NCI-H226 (cell line): ENCODE data around the gene RNF169.
A peak's percentile ranks its signal among the peaks of the same experiment; 100 is the strongest.

ENCODE experiments used
- DNase-seq: peaks from one replicate; pipeline ENCODE4 v3.0.0-alpha.2; 2015

Gene RNF169, protein sequence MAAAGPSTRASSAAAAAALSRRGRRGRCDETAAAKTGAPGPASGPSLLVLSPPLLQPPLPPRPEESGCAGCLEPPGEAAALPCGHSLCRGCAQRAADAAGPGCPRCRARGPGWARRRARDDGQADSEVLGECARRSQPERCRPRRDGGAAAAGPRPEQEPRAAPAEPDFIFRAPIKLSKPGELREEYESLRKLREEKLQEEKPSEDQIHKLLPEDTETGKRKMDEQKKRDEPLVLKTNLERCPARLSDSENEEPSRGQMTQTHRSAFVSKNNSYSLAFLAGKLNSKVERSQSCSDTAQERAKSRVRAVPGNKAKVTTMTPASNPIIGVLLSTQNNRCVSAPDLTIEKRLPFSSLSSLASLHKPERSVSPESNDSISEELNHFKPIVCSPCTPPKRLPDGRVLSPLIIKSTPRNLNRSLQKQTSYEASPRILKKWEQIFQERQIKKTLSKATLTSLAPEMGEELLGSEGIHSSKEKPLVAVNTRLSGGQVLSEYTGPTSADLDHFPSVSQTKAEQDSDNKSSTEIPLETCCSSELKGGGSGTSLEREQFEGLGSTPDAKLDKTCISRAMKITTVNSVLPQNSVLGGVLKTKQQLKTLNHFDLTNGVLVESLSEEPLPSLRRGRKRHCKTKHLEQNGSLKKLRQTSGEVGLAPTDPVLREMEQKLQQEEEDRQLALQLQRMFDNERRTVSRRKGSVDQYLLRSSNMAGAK

GRCh38 chr11:74748211-74749126 is at the start of gene RNF169:
TSS of gene RNF169 (plus strand) at chr11:74748849. CDS start at chr11:74748881, 32 bp downstream.
- peak; percentile 93 for DNase-seq

GRCh38 chr11:74699615-74700396 is 48.8 kb upstream of the RNF169 start:
- no peak for DNase-seq

GRCh38 chr11:74701351-74701750 is 47.3 kb upstream of the RNF169 start:
- no peak for DNase-seq

DNA sequence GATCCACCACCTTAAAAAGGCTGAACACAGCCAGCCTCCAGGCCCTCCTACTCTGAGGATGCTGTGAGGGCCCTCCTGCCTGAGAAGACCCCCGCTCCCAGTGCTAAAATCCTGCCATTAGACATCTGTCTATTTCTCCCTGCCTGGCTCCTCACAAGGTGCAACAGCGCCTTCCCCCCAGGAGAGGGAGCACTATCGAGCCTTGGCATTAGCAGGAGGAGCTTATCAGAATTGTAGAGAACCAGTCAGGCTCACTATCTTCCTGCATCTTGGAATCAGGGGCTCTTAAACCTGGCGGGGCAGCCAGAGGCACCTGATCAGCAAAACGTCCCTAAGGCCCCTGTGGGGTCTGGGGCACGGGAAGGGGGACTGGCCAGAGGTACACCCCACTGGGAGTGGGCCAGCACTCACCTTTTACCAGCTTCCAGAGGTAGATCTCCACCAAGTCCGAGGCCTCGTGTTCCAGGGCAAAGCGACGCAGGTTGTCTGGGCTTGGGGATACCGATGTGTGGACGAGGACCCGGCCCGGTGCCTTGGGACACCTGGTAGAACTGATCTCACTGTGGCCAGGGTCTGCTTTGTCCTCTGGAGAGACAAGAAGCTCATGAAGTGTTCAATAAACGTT is 46.2 kb upstream of the RNF169 start:
- peak; percentile 35 for DNase-seq

- no peak for DNase-seq
These were observed 45.4 kb upstream of the RNF169 start for GRCh38 chr11:74703211-74703610.

DNA sequence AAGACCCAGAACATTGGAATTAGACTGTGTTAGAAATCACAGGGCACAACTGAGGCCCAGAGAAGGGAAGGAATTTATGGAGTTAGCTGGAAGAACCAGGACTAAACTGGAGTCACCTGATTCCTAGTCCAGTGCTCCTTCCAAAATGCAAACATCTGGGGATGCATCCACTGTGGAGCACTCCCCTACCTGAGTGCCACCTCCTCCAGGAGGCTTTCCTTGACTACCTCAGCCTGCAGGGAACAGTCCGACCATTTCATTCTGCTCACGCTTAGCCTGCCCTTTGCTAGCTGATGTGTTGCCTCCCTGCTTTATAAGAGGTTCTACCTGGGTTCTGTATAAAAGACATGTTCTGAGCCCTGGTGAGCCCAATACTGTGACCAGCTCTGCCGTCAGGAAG is 41.5 kb upstream of the RNF169 start:
- no peak for DNase-seq

DNA sequence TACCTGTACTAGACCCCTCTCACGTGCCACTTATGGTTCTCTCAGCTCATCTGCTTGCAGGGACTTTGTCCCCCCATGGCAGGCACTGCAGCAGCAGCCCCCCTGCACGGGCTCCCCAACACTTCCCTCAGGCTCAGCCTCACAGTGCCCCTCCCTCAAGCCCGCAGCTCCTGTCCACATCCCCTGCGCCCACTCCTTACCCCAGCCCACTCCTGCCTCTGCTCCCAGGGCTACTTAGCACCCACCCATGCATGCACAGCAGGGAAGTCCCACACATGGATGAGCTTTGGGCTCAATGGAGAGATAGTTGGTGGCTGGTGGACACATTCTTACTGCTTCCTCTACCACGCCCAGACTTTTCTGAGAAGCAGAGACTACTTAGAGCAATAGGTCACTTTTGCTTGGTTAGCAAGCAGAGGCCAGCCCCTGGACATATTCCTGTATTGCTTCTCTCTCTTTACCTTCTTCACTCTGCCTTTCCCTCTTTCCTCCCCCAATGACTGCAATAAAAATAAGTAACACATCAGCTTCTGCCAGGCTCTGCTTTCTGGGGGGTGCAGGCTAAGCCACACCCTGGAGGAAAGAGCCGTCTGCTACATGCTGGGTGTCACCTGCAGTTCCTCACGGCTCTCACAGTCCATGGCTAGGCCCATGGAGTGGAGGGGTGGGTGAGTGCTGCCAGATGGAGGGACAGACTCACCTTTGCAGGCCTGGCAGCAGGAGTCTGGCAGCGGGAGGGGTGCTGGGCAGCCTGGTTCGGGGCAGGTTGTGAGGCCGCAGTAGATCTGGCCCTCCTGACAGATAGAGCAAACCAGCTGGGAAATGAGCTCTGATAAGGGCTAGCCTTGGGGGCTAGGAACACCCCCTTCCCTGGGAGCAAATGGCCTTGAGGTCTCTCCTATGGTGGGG is 40.8 kb upstream of the RNF169 start:
- DNase-seq: no peak

GRCh38 chr11:74709175-74709574 is 39.5 kb upstream of the RNF169 start:
- no peak for DNase-seq

GRCh38 chr11:74710281-74710938 is 38.2 kb upstream of the RNF169 start:
- DNase-seq: no peak

GRCh38 chr11:74713686-74714085 is 35.0 kb upstream of the RNF169 start:
- no peak for DNase-seq

GRCh38 chr11:74714904-74715303 is 33.7 kb upstream of the RNF169 start:
- DNase-seq: no peak

DNA sequence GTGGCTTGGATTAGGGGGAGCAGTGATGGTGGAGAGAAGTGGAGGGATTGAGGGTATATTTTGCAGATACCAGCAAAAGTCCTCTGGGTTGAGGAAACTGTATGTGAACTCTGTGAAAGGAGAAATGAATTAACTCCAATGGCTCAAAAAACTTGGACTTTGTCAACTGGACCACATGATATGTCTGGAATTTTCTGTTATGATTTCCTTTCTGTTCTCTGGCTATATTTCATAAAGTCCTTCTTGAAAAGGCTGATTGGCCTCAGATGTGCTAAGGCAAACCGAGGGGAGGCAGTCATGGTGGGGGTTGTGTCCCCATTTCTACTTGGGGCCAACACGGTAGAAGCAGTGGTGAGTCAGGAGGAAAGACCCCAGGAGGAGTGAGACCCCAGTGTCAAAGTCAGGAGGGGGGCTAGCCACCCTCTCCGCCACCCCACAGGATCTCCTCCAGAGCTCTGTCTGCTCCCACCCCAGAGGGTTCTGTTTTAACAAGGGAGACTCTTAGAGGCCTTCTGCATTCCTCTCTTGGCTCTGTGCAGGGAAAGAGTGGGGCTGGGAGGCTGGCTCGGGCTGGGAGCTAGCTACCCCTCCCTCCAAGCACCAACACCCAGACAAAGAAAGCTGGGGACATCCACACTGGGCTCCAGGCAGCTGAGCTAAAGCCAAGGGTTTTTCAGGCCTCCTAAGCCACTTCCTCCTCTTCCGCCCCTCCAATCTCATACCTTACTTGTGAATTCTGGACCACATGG is 31.3 kb upstream of the RNF169 start:
- no peak for DNase-seq

- no peak for DNase-seq
These were observed 29.6 kb upstream of the RNF169 start for GRCh38 chr11:74719011-74719410.

- no peak for DNase-seq
These were observed 27.8 kb upstream of the RNF169 start for GRCh38 chr11:74720596-74721478.

- no peak for DNase-seq
These were observed 27.2 kb upstream of the RNF169 start for GRCh38 chr11:74721479-74721835.

- no peak for DNase-seq
These were observed 25.1 kb upstream of the RNF169 start for GRCh38 chr11:74723511-74723910.

GRCh38 chr11:74725701-74726100 is 22.9 kb upstream of the RNF169 start:
- DNase-seq: no peak

DNA sequence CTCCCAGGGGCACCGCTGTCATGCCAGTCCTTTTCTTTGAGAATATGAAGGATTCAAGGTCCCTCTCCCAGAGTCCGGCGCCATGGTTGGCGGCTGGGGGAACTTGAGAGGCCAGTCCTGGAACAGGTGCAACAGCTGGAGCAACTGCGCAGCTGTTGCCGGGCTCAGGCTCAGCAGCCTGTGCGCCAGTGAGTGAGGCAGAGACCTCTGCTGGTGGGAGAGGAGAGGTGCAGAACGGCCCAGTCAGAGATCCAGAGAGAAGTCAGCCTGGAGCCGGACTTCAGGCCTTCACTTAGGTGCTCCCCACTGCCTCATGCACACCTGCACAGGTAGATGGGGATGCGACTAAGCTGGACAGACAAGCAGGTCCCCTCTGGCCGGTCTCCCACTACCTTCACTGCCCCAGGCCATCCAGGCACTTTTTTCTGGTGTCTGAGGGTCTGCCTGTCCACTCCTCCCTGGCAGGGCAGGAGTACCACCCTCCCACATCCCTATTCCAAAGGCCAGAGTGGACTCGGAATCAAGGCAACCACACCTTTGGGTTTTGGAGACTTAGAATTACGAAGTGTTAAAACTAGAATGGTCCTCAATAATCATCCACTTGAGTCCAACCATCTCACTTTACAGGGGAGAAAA is 22.0 kb upstream of the RNF169 start:
- peak; percentile 46 for DNase-seq
